Endothelial cell of hepatic sinusoid (primary cell): ENCODE measurements around the gene ENDOU.

Source experiments
- in situ Hi-C: cut with HindIII; loops from 2 replicates; pipeline ENCODE4 v1.10.0; 2017; ENCODE audit warnings: low sequenced_read_pairs

Gene ENDOU

DNA sequence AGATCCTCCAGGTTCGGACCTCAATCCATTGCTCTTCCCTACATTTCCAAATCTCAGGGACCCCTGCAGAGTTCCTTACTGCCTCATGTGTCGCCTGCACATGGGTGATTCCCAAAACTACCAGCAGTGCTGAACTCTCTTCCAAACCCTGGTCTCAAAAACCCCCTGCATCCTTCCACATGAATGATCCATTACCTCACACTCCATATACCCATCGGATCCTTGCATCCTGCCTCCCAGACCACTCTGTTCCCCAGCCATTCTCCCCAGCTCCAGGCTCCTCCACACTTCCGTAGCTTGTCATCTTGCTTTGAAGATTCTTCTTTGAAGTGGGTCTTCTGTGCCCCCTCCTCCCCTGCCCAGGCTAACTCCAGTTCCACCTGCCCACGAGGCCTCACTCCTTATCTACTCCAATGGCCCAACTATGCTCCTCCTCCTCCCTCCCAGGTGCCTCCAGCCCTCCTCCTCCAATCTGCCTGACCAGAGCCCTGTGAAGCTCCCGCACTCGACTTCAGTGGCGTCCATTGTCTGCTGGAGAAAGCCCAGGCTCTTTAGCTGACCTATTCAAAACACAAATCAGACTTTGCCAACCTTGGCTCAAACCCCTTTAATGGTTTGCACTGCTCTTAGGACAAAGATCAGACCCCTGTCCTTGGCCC, 19.6 kb upstream of the ENDOU start:
- in situ Hi-C loops, result no loop called here

DNA sequence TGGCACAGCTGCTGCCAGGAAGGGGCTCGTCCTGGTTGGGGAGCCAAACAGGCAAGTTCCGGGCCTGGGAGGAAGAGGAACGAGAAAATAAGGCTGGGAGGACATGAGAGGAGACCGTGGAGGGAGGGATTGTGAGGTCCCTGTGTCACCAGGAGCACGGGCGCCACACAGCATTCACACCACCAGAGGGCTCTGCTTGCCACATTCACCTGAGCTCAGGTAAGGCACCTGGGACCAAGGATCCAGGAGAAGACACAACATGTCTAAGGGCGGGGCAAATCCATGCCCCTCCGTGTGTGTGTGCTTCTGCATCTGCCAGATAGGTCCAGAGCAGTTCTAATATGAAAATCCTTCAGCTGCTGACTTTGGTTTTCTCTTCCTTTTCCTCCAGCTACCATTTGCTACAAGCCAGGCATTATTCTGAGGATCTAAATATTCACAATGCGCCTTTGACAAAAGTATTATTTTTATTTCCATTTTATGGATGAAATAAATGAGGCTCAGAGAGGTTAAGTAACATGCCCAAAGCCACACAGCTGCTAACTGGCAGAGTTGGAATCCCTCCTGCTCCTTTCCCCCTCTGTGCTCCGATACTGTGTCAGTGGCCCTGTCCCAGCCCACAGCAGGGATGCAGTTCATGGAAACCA, 18.8 kb upstream of the ENDOU start:
- in situ Hi-C loops, result no loop called here

DNA sequence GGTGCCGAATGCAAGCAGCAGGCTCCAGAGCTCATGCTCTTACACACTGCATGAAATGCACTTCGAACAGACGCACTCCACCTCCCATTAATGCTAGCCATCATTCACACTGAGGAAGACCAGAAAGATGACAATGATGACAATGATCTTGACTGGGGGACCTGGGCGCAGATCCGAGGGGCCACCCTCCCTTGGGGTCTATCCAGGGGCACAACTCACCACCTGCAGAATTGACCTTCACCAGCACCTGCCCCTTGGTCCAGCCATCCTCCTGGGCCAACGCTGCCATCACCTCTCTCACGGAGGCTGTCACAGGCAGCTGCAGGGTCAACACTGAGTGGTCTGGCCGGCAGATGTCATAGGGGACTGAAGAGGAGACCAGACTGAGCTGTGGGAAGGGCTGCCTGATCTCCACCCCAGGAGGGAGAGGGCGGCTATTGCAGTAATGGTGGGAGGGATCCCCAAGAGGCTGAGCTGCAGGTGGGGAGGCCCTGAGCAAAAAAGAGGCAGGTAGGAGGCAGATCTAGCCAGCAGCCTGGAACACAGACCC, 18.1 kb upstream of the ENDOU start:
- in situ Hi-C loops, result no loop called here

DNA sequence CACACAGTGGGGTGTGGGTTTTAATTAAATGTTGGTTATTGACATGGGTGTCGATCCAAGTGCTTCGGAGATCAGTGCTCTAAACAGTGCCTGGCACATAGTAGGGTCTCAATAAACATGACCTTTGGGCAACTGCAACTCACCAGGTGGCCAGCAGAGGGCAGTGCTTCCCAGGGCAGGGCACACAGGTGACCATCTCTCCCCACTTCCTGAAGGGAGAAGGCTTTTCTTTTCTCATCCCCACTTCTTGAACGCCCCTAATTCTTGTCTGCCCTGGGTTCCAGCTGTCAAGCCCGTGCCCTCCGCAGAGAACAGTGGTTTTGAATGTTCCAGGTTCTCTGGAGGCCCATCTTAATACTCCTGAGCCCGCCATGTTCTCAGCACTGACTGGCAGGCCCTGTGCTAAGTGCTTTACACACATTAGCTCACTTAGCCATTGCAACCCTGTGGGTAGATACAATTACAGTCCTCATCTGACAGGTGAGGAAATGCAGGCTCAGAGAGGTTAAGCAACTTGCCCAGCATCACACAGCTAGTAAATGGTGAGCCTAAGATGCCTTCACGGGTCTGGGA, 17.0 kb upstream of the ENDOU start:
- in situ Hi-C loops, result no loop called here

DNA sequence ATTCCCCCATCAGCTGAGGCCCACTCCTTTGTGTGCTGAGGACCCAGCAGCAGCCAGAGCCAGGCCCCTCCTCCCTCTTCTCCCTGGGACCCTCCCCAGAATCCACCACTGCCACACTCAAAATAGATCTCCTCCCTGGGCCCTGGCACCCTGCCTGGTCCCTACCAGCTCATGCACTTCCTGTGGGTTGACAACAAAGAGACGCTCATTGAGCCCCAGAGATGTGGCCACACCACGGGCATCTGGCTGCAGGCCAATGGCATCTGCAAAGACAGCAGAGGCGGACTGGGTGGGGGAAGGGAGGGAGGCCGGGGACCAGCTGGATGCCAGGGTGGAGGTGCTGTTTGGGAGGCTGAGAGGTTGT, 16.0 kb upstream of the ENDOU start:
- in situ Hi-C loops, result no loop called here

DNA sequence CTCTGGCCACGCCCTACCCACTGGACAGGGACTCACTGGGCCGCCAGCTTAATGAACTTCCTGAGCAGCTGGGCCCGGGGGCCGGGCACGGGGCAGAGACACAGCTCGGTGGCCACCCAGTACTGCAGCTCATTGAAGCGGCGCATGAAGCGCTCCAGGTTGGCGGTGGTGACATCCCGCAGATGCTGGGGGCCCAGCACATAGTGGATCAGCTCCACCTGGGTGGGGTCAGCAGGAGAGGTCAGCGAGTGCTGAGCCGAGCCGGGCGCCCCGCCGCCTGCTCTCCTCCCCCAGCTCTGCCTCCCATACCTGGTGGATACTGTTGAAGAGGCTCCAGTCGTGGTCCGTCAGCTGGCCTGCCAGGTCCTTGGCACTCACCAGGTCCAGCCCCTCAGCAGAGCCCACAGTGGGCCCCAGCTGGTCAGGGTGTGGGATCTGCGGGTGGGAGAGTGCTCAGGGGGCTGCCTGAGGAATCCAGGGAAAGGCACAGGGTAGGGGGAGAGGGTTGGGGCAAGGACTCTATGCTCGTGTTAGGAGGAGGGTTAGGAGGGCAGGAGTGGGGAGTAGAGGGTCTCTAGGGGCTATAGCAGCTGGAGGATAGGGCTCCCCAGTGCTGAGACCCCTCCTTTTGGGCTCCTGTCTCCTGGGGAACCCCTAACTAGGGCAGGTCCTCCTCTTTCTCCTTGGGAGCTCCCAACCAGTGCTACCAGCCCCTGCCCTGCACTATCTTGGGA, 15.5 kb upstream of the ENDOU start:
- in situ Hi-C loops, result no loop called here

DNA sequence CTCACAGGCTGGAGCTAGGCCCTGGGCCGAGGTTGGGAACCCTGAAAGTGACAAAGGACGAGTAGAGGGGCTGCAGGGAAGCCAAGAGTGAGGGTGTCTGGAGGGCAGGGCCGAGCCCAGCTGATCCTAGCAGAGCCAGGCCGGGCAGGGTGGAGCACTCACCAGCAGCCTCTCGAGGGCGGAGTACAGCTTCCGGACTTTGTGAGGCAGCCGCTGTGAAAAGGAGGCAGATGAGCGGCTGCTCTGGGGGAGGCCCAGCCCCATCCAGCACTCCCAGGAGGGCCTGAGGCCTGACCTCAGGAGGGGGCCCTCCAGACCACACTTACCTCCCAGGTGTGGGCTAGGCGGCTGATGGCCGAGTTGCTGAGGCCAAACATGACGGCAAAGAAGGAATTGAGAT, 14.7 kb upstream of the ENDOU start:
- in situ Hi-C loops, result no loop called here

DNA sequence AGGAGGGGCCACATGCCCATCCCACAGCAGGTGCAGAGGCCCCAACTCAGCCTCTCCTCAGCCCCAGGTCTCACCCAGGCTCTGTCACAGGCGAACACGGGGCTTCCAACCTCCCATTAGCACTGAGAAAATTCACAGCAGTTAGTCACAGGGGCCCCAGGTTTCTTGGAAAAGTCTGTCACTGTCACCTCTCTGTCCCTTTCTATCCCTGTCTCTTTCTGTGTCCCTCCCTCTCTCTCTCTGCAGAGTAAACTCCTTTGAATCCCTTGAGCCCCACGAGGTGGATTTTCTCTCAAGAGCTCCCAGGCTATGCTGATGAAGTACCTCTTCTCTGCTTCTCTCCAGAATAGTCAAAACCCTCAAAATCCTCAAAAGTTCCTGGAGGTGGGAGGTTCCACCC, 14.0 kb upstream of the ENDOU start:
- in situ Hi-C loops, result no loop called here

DNA sequence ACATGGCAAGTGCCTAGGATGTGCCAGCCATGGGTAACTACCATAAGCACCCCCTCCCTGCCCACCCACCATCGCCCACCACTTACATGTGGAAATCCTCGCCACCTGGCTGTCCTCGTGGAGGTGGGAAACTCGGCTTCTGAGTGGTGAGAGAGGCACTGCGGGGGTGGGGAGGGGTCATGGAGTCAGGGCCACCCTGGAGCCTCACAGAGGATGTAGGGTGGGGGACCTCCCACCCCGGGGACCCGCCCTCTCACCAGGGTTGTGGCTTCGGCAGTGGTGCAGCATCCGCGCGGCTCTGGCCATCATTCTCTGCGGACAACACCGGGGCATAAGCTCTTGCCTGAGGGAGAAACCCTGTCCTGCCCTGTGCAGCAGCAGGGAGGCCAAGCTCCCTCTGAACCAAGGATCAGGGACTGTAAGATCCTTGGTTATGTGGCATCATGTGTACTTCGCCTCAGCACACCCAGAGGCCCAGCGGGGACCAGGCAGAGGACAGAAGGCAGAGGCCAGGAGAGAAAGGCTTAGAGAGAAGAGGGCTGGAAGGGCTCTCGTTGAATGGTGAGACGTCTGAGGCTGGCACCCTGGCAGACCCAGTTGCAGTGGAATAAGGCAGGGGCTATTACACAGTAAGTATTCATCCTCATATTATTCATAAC, 12.8 kb upstream of the ENDOU start:
- in situ Hi-C loops, result no loop called here

DNA sequence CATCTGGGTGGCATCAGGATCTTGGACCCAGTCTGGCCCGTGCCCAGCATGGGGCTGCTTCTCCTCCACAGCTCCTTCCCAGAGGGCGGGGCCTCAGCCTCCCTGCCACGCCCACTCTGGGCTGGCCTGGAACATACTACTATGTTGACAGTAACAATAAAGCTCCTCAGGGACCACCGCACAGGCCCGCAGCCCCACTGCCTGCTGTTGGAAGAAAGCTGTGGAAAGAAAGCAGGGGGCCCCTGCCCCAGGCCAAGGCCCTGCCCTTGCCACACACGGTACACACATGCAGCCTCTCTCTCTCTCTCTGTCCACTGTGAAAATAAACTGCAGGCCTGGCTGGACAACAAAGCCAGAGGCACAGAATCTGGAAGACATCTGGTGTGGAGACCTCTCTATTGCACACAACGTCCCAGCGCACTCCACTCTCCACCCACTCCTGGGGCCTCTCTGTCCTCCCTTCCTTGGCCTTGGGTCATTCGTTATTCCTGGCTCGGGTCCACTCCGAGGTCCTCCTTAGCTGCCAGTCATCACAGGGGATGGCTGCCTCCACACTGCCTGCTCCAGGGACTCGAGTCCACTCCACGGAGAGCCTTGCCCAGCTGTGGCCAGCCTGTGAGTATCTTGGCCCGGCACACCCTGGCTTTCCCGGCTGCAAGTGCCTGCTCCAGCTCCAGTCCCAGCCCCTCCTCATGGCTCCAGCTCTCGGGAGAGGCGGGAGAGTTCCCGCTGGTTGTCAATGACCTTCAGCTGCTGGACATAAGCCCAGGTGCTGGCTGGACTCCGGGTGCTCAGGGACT, 11.8 kb upstream of the ENDOU start:
- in situ Hi-C loops, result no loop called here

DNA sequence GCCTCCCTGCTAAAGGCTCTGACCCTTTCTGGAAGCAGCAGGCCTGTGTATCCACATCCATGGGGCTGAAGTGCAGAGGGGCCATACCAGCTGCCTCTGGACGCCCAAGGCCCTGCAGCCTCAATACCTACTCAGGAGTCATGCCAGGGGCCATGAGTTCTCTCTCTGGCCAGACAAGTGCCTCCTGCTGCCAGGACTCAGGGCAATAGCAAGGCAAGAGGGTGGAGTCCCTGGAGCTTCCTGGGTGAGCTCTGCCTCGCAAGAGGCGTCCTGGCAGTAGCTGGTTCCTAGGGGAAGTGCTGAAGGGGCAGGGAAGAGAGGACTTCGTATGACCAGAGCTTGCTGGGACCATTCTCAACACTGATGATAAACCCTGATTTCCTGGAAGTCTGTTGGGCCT, 10.9 kb upstream of the ENDOU start:
- in situ Hi-C loops, result no loop called here

DNA sequence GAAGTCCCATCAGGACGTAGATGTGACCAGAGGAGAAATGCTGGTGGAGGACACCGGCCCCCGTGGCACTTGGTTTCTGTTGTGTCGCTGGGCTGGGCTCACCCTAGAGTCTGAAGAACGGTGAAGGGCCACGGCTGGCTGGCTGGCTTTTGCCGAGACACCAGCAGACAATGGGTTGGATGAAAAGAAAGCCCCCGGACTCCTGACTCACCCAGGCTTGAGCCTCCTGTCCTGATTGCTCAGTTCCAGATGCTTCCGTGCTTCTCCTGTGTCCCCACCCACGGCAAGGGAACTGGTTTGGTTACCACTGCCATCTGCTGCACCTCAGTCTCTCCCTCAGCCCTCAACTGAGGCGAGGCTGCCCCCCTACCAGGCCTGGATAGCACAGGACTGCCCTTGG, 10.4 kb upstream of the ENDOU start:
- in situ Hi-C loops, result no loop called here

DNA sequence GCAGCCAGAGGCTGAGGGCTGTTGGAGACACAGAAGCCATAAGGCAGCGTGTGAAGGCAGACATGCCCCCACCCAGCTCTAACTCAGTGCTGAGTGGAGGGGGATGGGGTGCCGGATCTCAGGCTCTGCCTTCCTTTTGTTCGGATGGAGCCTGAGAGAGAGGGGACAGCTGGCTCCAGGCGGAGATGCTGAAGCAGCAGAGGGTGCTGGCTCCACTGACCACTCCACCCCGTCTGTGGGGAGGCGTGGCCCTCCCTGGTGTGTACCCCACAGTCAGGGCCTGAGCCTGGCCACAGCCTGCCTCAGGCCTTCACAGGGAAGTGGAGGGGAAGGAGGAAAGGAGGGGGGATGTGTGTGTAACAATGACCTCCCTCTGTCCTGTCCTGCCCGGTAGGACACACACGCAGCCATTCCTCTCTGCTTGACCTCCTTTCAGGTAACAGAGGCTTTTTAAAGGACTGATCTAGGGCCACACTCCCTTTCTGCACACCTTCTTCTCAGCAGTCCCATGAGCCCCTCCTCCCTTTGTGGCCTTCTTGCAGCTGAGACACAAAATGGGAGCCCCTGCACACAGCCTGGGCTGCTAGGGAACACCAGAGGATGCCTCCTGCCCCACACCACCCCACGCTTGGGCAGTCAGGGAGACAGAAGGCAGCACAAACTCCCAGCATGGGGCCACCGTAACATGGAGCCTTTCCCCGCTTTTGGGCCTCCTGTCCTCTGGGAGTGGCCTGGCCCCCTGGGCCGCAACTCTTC, 9.6 kb upstream of the ENDOU start:
- in situ Hi-C loops, result no loop called here

DNA sequence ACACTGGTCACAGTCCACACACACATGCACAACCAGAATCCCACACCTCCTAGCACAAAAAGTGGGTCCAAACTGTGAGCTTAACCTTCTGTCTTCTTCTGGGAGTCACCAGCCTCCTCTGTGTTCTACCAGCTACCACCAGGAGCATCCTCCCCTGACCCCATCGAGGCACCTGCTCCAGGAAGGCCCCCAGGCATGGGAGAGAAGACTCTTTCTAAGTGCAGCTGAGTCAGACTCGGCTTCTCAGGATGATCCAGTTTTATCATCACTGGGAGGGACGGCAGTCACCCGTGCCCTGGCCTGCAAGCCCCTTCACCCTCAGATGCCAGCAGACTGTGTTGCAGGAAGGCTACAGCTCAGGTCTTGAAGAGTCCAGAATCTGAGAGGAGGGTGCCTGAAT, 7.9 kb upstream of the ENDOU start:
- in situ Hi-C loops, result no loop called here

DNA sequence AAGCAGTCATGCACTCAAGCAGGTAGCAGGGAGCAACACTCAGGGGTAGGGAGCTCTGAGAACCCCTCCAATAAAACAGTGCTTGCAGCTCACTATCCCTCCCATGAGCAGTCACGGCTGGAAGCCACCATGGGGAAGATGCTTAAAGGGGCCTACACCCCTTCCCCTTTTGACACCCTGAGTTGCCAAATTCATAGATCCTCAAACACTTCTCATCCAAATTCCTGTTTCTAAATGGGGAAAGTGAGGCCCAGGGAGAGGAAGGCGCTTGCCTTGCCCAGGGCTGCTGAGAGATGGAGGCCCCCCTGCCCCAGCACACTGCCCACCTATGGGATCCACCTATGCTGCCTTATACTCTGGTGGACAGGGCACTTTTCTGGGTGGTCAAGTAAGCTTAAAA, 7.2 kb upstream of the ENDOU start:
- in situ Hi-C loops, result no loop called here

DNA sequence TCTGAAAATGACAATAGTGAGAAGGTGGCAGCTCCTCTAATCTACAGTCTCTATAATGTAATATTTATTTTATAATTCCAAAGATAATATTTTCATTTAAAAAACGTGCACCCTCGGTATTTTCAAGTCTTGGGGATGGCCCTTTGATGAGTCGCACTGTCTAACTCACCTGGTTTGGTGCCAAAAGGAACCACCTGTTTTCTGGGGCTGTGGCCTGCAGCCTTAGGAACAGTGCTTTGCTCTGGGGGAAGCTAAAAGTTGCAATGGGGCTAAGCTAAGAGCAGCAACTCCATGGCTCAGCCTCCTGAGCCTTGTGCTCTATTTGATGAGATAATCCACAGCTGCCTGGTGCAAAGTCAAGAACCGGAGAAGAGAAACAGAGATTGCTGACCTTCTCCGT, 6.4 kb upstream of the ENDOU start:
- in situ Hi-C loops, result no loop called here

DNA sequence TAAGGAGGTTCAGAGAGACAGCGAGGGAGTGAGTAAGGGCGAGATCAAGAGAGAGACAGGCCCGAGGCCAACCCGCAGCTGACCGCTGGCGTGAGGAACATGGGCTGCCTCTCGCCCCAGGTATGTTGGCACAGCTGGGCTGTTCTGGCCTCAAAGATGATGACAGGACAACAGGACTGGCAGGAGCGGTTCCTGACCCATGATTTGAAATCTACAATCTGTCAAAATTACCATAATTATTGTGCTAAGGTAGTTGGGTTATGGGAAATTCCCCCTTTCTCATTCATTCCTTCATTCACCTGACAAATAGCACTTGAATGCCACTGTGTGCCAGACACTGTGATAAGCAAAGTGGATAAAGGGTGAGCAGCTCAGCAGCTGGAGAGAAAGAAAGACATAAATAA, 5.1 kb upstream of the ENDOU start:
- in situ Hi-C loops, result no loop called here

DNA sequence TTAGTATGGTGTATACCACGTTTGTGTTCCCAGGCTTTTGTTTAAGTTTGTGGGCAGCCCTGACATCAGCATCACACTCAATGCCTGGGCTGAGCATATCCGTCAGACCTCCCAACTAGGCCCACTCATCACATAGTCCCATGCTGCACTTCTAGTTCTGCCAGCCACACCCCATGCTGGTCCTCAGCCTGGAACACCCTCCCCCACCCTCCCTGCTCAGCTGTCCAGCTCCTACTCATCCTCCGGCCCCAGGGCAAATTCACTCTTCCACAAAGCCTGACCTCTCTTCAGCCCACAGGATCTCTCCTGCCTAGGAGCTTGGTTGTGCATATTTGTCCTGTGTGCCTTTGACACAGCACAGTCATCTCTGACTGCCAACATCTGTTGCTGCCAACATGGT, 3.9 kb upstream of the ENDOU start:
- in situ Hi-C loops, result no loop called here

DNA sequence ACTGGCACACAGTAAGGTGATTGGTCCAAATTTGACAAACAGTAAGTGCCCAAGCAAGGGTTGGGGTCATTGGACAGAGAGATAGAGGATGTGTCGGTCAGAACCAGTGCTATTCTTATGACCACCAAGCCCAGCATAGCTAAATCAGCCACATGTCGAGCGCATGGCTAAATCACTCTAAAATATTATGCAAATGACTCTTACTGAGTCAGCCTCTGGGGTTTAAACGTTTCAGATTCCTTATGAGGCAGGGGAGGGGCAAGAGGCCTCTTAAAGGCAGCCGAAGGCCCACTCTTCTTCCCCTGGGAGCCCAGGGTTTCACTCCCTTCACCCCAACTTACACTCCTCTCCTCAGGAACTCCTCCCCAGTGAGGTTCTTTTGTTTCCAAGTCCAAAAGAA, 603 bp upstream of the ENDOU start:
- in situ Hi-C loops, result no loop called here
